ENCODE results near the gene SERPINA6.
"Not testable (repeated sequence)": the region's sequence is repeated elsewhere in the genome, so short reads cannot be mapped to it uniquely, and the experiment has no call there.

Gene SERPINA6

DNA sequence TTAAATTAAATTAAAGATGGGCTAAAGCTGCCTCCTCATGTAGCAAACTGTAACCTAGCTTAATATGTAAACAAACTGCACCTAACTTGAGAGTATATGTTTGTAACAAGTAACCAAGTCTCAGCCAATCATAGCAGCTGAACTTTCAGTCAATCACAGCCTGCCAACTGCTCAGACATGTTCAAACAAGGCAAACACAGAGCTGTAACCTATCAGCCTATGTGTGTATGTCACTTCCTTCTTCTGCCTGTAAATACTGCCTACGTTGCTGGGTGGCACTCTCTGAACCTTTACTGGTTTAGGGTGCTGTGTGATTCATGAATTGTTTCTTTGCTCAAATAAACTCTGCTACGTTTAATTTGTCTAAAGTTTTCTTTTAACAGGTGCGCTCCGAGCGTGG lies 2.9 kb downstream of the SERPINA6 start:
- DNase-seq: no peak

DNA sequence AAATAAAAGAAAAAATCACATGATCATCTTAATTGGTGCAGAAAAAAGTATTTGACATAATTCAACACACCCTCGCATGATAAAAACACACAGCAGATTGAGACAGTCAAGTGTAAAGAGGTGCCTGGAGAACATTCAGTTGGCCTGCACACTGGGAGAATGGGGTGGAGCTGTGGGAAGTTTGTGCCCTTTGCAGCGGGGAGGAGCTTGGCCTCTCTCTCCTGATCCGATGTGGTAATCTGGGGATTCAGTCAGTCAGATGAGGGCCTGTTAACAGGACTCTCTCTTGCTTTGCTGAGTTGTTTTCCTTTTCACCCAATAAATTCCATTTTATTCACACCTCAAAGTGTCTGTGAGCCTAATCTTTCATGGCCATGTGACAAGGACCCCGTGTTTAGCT lies 5.9 kb downstream of the SERPINA6 start:
- DNase-seq: no peak

DNA sequence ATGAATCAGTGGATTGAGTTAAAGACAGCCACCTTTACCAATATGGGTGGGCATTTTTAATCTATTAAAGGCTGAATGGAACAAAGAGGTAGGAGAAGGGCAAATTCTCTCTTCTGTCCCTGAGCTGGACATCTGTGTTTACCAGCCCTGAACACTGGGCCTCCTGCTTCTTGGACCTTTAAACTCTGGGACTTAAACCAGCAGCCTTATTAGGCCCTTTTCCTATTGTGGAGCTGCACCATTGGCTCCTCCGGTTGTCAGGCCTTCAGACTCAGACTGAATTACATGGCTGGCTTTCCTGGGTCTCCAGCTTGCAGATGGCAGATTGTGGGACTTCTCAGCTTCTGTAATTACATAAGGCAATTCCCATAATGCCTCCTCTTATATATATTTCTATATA lies 6.4 kb downstream of the SERPINA6 start:
- no peak for DNase-seq

DNA sequence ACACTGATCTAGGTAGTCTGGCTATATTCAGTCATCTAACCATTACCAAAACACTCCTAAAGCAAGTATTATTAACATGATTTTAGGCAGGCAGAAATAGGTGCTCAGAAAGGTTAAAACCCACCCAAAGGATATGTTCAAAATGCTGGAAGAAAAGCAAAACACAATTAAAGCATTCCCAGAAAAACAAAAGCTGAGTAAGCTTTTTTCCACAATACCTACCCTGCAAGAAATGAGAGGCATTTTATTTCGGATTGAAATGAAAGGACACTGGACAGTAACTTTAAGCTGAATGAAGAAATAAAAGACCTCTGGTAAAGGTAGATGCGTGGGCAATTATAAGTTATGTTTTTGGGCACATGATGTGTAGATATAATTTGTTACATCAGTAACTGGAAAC lies 8.2 kb downstream of the SERPINA6 start:
- no peak for DNase-seq

DNA sequence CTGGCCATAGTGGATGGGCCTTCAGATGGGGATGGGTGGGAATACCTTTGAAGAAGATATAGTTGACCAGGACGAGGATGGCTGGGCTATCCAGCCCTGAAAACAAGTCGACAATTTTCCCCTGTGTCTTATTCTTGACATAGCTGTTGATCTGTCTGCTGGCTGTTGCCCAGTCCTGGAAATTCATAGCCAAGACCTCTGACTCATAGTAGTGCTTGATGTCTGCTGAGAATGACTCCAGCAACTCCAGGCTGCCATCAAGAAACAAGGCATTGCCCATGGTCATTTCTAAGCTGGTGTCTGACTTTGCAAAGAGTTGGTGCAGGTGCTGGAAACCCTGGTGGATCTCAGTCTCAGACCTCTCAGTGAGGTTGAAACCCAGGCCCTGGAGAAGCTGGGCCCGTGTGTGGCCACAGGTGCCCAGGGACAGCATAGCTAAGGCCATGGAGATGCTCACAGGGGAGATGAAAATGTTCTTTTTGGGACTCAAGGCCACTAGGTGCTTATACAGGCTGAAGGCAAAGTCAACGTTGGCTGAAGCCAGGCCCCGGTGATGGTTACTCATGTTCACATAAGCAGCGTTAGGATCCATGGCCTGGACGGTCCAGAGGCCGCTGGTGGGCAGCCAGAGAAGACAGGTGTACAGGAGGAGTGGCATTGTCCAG lies 9.0 kb downstream of the SERPINA6 start:
- DNase-seq: no peak

DNA sequence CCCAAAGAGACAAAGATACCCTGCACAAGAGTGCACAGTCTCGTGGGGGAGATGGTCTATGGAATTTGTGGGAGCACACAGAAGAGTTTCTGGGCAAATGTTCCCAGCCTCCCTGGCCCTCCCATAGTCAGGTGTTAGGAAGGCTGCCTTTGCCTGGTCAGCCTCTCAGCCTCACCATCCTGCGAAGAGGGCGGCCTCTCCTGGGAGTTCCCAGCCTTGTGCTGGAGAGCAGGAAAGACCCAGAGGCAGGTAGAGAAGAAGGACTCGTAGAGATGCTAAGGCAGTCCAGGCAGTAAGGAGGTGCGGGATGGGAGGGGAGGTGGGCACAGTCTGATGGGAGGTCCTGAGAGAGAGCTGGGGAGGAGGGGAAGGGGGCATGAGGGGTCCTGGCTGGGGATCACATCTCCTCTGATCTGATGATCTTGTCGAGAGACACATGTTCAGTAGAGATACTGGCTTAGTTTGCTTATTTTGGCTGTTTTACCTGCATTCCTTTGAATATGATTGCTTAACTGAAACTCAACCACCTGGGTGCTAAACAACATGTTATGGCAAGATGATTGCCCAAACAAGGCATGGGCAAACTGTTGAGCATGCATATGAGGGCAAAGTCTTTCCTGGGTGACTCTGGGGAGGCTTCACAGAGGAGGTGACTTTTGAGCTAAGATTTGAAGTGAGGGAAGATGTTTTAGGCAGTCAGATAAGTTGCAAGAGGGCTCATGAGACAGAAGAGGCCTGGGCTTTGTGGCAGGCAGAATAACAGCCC lies 10.5 kb downstream of the SERPINA6 start:
- no peak for DNase-seq

DNA sequence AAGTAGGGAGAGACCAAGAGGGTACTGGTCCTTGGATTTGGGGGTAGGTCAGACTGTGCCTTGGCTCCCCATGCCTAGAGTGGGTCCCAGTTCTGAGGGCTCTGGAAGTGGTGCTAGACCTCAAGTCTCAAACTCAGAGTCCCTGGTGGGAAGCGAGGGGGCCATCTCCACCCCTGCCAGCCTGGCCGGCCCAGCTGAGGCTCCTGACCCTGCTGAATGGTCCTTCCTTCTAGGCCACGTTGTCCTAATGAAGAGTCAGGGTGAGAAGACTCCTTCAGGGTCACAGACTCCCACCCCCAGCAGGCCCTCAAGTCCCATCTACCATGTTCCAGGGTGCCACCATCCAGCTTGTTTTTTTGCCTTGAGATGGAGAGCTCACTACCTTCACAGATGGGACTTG lies 12.9 kb downstream of the SERPINA6 start:
- DNase-seq: no peak

DNA sequence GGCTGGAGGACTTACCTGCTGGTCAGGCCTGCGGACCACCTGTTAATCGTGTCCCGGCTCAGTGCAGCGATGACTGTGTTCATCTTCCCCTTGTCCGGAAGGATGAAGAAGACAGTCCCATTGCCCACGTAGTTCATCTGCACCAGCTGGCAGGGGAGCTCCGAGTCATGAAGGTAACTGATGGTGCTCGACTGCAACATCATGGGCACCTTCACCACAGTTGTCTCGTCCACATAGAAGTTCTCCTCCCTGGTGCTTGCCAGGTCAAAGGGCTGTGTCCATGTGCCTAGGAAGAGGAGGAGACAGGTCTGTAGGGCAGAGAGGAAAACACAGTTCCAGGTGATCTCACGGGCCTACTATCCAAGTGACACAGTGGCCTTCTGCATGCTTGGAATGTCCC lies 13.4 kb downstream of the SERPINA6 start:
- DNase-seq: no peak

DNA sequence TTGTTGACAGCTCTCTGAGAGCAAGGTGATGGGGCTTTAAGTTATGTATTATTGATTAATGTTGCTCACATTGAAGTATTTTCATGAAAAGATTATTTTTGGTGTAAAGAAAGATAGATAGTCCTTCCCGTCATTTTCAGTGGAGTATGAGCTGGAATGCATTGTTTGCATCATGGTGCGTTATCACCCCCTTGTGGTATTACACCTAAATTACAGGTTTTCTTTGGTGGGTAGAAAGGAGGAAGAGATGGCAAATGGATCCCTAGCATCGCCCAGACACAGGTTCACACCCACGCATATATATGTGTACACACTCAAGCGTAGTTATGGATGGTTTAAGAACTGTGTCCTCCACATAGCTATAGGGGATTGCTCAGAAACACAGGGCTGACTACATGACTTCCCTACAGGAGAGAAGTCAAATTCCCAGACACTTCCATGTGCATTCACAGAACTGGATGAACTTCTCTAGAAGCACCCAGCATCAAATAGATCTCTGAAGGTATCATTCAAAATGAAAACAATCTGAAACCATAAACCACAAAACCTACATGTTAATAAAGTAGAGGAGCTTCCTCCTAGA lies 15.6 kb downstream of the SERPINA6 start:
- DNase-seq: no peak

DNA sequence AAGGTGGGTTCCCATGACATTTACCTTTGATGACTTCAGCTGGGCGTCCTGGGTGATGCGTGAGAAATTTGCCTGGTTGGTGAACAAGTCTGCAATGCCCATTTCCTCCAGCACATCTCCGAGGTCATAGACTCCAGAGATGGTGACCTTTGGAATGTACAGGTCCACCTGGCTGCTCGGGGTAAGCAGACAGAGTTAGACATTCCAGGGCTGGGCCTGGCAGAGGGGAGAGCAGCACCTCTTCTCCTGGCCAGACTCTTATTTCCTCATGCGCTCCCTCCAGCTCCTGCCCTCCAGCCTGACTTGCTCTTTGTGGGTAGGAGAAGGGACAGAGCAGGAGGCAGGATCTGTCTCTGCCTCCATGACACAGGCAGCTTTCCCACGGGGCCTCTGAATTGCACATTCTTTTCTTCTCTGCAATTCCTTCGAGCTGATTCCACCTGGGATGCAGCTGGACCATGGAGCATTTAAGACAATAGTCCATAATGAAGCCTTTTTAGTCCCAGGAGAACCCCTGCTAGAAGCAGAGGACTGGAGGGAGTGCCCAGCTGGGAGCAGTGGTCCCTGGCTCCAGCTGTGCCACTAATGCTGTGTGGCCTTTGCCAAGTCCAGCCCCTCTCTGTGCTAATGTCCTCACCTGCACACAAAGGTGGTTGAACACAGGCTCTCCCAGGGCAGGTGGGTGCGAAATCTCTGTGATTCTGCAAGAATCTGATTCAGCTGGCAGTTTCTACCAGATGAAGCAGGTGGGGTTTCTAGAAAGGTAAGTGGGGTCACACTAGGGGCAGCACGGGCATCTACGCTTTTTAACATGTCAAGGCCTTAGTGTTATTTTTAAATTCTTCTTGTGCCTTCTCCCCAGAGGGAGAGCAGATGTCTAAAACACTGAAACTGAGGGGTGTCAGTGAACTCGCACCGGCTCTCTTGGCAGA lies 16.8 kb downstream of the SERPINA6 start:
- no peak for DNase-seq

DNA sequence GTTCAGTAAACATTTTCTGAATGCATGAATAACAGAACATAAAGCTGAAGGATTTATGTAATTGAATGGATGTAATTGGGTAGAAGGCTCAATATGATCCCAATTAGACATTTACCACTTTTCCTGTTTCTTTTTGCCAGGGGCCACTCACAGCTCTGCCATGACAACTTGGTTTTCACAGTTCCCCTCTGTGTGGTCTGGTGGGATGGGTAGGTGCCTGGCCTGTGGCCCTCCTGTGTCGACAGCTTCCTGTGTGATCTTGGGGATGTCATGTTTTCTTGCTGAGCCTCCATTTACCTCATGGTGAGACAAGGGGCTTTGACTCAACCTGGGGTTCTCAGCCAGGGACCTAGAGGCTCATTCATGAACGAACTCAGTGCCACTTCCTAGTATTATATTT lies 17.5 kb downstream of the SERPINA6 start:
- DNase-seq: no peak

DNA sequence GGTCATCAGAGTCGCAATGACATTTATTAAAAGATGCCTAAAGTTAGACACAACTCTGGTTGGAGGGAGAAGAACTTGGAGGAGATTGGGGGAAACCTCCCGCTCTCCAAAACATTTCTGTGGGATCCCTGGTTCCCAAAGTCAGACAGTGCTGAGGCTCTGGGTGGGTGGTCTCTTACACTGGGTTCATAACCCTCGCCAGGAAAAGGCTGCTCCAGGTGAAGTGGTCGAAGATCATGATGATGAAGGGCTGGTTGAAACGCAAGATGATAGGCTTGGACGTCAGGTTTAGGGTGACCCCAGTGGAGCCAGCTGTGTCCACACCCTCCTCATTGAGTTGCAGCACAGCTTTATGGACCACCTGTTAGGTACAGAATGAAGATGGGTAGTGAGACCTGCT lies 18.9 kb downstream of the SERPINA6 start:
- DNase-seq: no peak

DNA sequence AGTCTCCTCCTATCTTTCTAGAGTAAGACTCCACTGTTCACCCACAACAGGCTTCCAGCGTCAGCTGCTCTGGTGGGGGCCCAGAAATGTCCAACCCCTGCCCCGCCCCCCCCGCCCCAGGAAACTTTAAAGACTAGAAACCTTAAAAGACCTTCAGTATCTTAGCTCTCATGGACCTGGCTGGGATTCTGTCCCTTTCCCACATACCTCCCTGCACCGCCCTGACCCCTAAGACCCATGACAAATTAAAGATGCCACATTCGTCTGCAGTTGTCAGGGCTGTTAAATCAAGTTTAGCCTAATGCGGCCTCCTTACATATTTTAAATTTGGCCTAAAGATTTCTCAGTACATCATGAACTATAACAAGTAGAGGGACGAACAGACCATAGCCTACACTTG lies 20.0 kb downstream of the SERPINA6 start:
- DNase-seq: no peak

DNA sequence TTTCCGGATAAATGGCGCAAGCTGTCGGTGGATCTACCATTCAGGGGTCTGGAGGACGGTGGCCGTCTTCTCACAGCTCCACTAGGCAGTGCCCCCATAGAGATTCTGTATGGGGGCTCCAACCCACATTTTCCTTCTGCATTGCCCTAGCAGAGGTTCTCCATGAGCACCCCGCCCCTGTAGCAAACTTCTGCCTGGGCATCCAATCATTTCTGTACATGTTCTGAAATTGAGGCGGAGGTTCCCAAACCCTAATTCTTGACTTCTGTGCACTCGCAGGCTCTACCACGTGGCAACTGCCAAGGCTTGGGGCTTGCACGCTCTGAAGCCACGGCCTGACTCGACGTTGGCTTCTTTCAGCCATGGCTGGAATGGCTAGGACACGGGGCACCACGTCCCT lies 25.0 kb downstream of the SERPINA6 start:
- no peak for DNase-seq

DNA sequence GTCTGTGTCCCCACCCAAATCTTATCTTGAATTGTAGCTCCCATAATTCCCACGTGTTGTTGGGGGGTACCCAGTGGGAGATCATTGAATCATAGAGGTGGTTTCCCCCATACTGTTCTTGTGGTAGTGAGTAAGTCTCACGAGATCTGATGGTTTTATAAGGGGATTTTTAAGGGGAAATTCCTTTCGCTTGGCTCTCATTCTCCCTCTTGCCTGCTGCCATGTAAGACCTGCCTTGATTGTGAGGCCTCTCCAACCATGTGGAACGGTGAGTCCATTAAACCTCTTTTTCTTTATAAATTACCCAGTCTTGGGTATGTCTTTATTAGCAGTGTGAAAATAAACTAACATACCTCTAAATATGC lies 27.0 kb downstream of the SERPINA6 start:
- not testable (repeated sequence) for DNase-seq

DNA sequence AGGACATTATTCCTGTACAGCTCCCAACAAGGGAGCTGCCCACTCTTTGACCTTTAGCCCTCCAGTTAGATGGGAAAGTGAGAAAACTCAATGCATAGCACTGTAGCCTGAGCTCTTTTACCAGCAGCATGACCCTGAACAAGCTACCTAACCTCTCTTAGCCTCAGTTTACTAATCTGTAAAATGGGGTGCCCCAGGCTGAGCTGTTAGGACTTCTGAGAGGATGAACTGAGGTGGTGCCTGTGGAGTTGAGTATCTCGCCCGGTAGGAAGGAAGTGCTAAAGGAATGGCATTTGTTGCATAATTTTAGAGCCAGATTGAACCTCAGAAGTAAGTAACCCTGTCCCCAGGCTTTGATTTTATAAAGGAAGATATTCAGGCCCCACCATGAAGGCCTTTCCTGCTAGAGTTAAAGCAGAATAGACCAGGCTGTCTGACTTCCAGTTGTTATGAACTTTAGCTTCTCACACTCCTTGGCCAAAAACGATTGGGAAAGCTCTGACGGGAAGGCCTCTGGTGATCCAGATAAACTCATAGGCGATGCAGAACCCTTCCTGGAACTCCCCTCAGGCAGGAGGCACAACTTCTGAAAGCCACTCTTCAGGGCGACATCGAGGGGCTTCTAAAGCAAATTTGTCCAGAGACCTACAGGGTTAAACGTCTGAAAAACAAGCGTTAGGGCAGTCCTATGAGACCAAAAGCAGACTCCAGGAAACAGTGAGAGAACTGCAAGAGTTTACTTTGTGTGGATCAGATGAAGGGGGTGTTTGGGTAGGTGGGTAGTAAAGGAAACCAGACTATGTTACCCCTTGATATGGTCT lies 27.6 kb downstream of the SERPINA6 start:
- DNase-seq: no peak

DNA sequence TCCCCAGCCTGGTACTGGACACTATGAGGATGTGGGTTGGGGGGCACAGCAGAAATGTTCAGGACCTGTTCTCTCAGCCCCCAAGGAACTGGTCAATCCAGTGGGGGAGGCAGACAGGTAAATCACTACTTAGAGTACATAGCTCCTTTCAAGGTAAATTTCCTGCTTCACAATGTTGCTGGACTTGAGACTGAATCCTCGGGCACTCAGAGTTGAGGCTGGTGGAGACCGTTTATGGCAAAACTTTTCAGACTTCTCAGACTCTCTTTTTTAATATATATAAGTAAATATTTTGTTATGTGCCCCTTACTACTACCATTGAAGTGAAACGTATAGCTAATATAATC lies 29.6 kb downstream of the SERPINA6 start:
- no peak for DNase-seq

DNA sequence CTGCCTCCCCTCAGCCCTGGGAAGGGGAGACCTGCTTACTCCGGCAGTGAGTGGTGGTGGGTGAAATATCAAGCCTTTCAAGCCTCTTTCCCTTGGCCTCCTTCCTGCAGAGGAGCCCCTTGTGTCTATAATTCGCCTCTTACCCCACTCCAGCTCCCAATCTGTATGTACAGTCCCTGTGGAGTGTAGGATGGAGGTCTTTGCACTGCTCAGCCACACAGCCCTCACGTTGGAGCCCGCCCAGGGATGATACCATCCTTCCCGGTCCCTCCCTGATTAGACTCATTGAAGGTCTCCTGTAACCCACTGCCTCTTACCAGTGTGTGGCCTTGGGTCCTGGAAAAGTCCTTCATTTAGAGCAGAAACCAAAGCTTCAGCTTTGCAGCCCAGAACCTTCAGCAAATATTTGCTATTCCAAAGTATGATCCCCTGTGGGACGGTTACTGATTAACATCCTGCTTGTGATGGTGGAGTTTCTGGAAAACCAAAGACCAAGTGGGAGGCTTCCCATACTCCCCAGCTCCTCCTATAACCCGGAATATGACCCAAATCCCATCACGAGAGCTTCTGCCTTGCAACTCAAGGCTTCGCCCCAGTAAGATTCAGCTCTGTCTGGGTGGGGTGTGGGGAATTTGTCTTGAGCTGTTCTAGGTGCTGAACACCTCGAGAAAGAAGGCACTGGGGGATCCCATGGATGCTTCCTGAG lies 30.1 kb downstream of the SERPINA6 start, which contains the start of gene SERPINA10:
SERPINA10 (minus strand) TSS at position 397 of the 706 bp plus-strand sequence. CDS start 2,675 bp downstream, outside the sequence.
- no peak for DNase-seq

DNA sequence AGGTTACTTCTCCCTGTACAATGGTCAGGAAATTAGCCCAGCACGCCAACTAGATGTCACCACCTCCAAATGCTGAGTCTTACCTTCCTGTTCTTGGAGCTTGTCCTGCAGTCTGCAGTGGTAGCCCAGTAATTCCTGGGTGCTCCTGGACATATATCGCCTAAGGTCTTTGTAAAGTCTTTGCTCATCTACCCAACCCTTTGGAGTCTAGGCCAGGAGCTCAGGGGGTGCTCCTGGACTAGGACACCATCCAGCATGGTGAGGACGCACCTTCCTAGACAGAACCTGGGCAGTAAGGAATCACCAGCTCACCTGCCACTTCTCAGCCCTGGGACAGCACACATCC lies 30.6 kb downstream of the SERPINA6 start:
- no peak for DNase-seq

DNA sequence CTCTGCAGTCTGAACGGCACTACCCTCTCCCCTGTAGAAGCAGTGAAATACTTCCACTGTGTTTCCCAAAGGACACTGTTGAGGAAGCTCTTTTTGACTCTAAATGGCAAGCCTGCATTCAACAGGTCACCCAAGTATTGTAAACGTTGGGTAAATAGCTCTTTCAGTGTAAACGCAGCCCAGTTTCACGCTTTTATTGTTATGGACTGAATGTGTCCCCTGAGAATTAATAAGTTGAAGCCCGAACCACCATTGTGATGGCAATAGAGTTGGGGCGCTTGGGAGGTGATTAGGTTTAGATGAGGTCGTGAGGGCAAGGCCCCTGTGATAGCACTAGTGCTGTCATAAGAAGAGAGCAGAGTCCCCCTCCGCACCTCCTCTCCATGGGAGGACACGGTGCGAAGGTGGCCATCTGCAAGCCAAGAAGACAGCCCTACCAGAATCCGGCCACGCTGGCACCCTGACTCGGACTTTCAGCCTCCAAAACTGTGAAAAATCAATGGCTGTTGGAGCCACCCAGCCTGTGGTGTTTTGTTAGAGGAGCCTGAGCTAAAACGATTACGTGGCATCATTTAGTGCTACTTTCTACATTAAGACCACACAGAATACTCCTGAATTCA lies 31.1 kb downstream of the SERPINA6 start:
- no peak for DNase-seq

DNA sequence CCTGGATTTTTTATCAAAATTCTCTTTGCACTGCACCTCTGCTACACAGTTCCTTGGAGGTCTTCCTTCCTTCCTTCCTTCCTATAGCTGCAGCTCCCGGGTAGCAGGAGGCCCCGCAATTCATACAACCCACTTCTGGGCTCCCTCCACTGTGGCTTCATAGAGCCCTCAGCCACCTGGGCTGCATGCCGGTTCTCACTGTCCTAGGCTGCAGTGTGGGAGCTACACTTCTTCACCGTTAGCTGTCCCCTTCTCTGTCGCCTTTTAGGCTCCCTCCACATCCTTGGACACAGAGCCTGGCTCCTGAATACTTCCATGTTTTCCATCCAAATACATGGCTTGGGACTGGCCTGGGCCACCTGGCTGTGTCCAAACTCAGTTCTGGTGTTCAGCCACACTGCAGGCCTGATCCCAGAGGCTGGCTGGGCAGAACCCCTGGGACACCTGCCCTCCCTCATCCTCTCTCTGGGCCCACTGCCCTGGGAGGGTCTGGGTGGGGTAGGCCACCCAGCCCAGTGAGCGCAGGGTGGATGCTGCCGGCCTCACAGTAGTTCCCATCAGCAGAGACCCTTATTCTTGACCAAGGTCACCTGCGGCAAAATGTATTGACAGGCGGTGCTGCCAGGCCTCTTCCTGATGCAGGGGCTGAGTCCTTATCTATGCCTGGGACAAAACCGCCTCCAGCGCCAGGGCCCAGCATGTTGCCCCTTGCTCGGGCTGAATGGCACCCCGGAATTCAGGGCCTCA lies 31.8 kb downstream of the SERPINA6 start:
- no peak for DNase-seq
